Measurements from ENCODE around the gene SLC26A9. TPM values are rescaled to one million over a fixed set of nuclear protein-coding genes. Genes with fewer than 3 reads are reported as not detected.
A peak's percentile ranks its signal among the peaks of the same experiment; 100 is the strongest.

The SLC26A9 gene
- total and polyA plus RNA-seq, 2 donors (not counting 1 experiment from before 2014, with no cell fraction given), result not detected

- Histone ChIP-seq H3K4me2 (ENCODE audit: extremely low read depth, insufficient read depth, low read length) (no peak overlapping the region), H3K79me2 (ENCODE audit: control insufficient read depth, insufficient read depth, low read length) (no peaks in the 10 kb centered on the region), H3K9me3 (ENCODE audit: control insufficient read depth, insufficient read depth, low read depth, low read length) (no peaks in the 10 kb centered on the region), H3K4me3 (replicated peaks in 1 of 4; ENCODE audit: control extremely low read depth in 1 of 4, insufficient read depth in 1 of 4, low read depth in 3 of 4, low read length in 4 of 4) (no peak overlapping the region), H3K4me1 (ENCODE audit: control insufficient read depth, extremely low read depth, insufficient read depth, low read length) (no peaks in the 10 kb centered on the region), H4K20me1 (ENCODE audit: control insufficient read depth, extremely low read depth, insufficient read depth, low read length) (no peaks in the 10 kb centered on the region), H3K36me3 (ENCODE audit: control insufficient read depth, insufficient read depth, low read length) (no peaks in the 10 kb centered on the region), H2AFZ (ENCODE audit: low read length) (no peak overlapping the region), H3K9ac (ENCODE audit: insufficient read depth, low read length) (no peak overlapping the region), H3K27me3 (ENCODE audit: control insufficient read depth, insufficient read depth, low read length) (no peaks in the 10 kb centered on the region), H3K27ac (ENCODE audit: insufficient read depth, low read length) (no peak overlapping the region)
- TF ChIP-seq CTCF (conservative IDR thresholded peaks at IDR 0.05 in 1 of 2, IDR thresholded peaks at IDR 0.05 in 1 of 2; ENCODE audit: low read depth in 1 of 2, low read length in 2 of 2), result no peak
- no peak for DNase-seq (ENCODE audit: low read depth in 2 of 2)
Observed at GRCh38 chr1:205979301-205979700, 36.0 kb upstream of the SLC26A9 start.

DNA sequence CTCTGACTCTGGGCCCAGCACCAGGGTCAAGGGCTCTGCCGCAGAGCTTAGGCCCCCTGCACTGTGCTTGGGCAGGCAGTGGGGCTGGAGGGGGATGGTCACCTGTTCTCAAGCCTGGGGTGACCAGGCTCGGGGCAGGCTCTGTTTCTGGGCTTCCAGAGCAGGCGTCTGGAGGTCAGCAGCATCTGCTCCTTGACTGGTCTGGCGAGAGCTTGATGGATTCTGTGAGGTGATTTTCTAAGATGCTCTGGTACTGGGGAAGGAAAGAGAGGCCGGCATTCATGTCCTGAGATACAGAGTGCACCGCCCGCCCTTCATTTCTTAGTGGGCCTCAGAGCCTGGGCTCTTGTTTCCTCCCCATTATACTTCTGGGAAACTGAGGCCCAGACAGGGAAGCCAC, 35.4 kb upstream of the SLC26A9 start:
- Histone ChIP-seq H2AFZ (ENCODE audit: low read length) (no peak overlapping the region), H3K27ac (ENCODE audit: insufficient read depth, low read length) (no peak overlapping the region), H3K4me2 (ENCODE audit: extremely low read depth, insufficient read depth, low read length) (no peak overlapping the region), H3K79me2 (ENCODE audit: control insufficient read depth, insufficient read depth, low read length) (no peaks in the 10 kb centered on the region), H3K27me3 (ENCODE audit: control insufficient read depth, insufficient read depth, low read length) (no peaks in the 10 kb centered on the region), H4K20me1 (ENCODE audit: control insufficient read depth, extremely low read depth, insufficient read depth, low read length) (no peaks in the 10 kb centered on the region), H3K36me3 (ENCODE audit: control insufficient read depth, insufficient read depth, low read length) (no peaks in the 10 kb centered on the region), H3K9ac (ENCODE audit: insufficient read depth, low read length) (no peak overlapping the region), H3K4me1 (ENCODE audit: control insufficient read depth, extremely low read depth, insufficient read depth, low read length) (no peaks in the 10 kb centered on the region), H3K9me3 (ENCODE audit: control insufficient read depth, insufficient read depth, low read depth, low read length) (no peaks in the 10 kb centered on the region), H3K4me3 (replicated peaks in 1 of 4; ENCODE audit: control extremely low read depth in 1 of 4, insufficient read depth in 1 of 4, low read depth in 3 of 4, low read length in 4 of 4) (no peak overlapping the region)
- no peak for DNase-seq (ENCODE audit: low read depth in 2 of 2)
- TF ChIP-seq EZH2 (IDR thresholded peaks at IDR 0.05; ENCODE audit: low read length, missing control alignments) (no peak), CTCF (conservative IDR thresholded peaks at IDR 0.05 in 1 of 2, IDR thresholded peaks at IDR 0.05 in 1 of 2; ENCODE audit: low read depth in 1 of 2, low read length in 2 of 2) (no peak)

DNA sequence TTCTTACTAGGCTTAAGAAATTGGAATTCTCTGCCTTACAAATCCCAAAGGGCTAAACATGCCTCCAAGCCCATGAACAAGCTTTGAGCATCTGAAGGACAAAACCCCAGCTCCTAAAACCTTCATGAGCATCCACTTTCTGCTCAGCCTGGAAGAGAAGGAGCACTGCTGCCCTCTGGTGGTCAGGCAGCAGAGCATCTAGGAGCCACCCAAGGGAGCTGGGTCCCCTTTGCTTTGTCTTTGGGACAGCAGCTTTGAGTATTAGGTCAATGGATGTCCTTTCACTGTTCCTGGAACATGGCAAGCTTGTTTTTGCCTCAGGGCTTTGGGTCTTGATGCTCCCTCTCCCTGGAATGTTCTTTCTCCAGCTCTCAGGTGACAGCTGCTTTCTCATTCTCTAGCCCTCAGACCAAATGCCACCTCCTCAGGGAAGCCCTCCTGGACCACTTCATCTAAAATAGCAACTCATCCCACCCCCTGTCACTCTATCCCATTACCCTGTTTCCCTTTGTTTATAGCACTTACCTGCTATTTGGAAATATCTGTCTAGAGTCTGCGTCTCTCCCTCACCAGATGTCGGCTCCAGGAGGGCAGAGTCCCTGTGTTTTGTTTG, 34.3 kb upstream of the SLC26A9 start:
- H3K27ac ChIP-seq (ENCODE audit: insufficient read depth, low read length), result no peak overlapping the region
- TF ChIP-seq EZH2 (IDR thresholded peaks at IDR 0.05; ENCODE audit: low read length, missing control alignments) (no peak), CTCF (conservative IDR thresholded peaks at IDR 0.05 in 1 of 2, IDR thresholded peaks at IDR 0.05 in 1 of 2; ENCODE audit: low read depth in 1 of 2, low read length in 2 of 2) (peak; percentile 97 to 99)
- H4K20me1 ChIP-seq (ENCODE audit: control insufficient read depth, extremely low read depth, insufficient read depth, low read length), result no peaks in the 10 kb centered on the region
- no peaks in the 10 kb centered on the region for H3K79me2 ChIP-seq (ENCODE audit: control insufficient read depth, insufficient read depth, low read length)
- no peaks in the 10 kb centered on the region for H3K36me3 ChIP-seq (ENCODE audit: control insufficient read depth, insufficient read depth, low read length)
- H3K4me3 ChIP-seq (replicated peaks in 1 of 4; ENCODE audit: control extremely low read depth in 1 of 4, insufficient read depth in 1 of 4, low read depth in 3 of 4, low read length in 4 of 4), result no peak overlapping the region
- DNase-seq (ENCODE audit: low read depth in 2 of 2), result peak; percentile 64 to 83
- H2AFZ ChIP-seq (ENCODE audit: low read length), result no peak overlapping the region
- no peaks in the 10 kb centered on the region for H3K27me3 ChIP-seq (ENCODE audit: control insufficient read depth, insufficient read depth, low read length)
- no peaks in the 10 kb centered on the region for H3K9me3 ChIP-seq (ENCODE audit: control insufficient read depth, insufficient read depth, low read depth, low read length)
- no peak overlapping the region for H3K4me2 ChIP-seq (ENCODE audit: extremely low read depth, insufficient read depth, low read length)
- no peak overlapping the region for H3K9ac ChIP-seq (ENCODE audit: insufficient read depth, low read length)
- H3K4me1 ChIP-seq (ENCODE audit: control insufficient read depth, extremely low read depth, insufficient read depth, low read length), result no peaks in the 10 kb centered on the region
